ENCODE measurements around the gene CPA3. TPM values are rescaled to one million over a fixed set of nuclear protein-coding genes. Genes with fewer than 3 reads are reported as not detected.

Gene CPA3
- total and polyA plus RNA-seq, 2 experiments from 2014 or later: 0.68 to 1.1 TPM

GRCh38 chr3:148940983-148941382 is 75.9 kb downstream of the CPA3 start:
- TF ChIP-seq EZH2phosphoT487 (IDR thresholded peaks at IDR 0.05; ENCODE audit: low read depth, severe bottlenecking, unreplicated experiment) (no peak), EZH2 (IDR thresholded peaks at IDR 0.05; ENCODE audit: borderline replicate concordance) (no peak), CTCF (IDR thresholded peaks at IDR 0.05; ENCODE audit: poor library complexity) (no peak)
- 75% methylated on average over 3 of the region's 3 CpGs for WGBS (ENCODE audit: low lambda C conversion rate, missing lambda C conversion rate)
- no peak for DNase-seq (ENCODE audit: low spot score)
- Histone ChIP-seq H3K4me2 (no peak overlapping the region), H3K4me1 (ENCODE audit: insufficient read depth) (no peaks in the 10 kb centered on the region), H3K9me2 (replicated peaks; ENCODE audit: insufficient read depth) (no peaks in the 10 kb centered on the region), H3K79me2 (no peaks in the 10 kb centered on the region), H2AFZ (no peak overlapping the region), H4K20me1 (ENCODE audit: insufficient read depth, poor library complexity, severe bottlenecking) (no peaks in the 10 kb centered on the region), H3K9me3 (ENCODE audit: low read depth) (no peaks in the 10 kb centered on the region), H3K27me3 (no peaks in the 10 kb centered on the region), H3K36me3 (replicated peaks; ENCODE audit: insufficient read depth, low read depth) (no peaks in the 10 kb centered on the region), H3K4me3 (no peak overlapping the region), H3K27ac (no peak overlapping the region)

- Histone ChIP-seq H3K79me2 (no peaks in the 10 kb centered on the region), H3K4me1 (ENCODE audit: insufficient read depth) (no peaks in the 10 kb centered on the region), H3K4me2 (no peak overlapping the region), H3K27ac (no peak overlapping the region), H3K36me3 (replicated peaks; ENCODE audit: insufficient read depth, low read depth) (no peaks in the 10 kb centered on the region), H3K27me3 (no peaks in the 10 kb centered on the region), H3K9me2 (replicated peaks; ENCODE audit: insufficient read depth) (no peaks in the 10 kb centered on the region), H3K4me3 (no peak overlapping the region), H3K9me3 (ENCODE audit: low read depth) (no peaks in the 10 kb centered on the region), H2AFZ (no peak overlapping the region), H4K20me1 (ENCODE audit: insufficient read depth, poor library complexity, severe bottlenecking) (no peaks in the 10 kb centered on the region)
- peak; percentile 85 for DNase-seq (ENCODE audit: low spot score)
- WGBS (ENCODE audit: low lambda C conversion rate, missing lambda C conversion rate): 34% methylated on average over 2 of the region's 2 CpGs
- TF ChIP-seq CTCF (IDR thresholded peaks at IDR 0.05; ENCODE audit: poor library complexity) (peak; percentile 79), EZH2 (IDR thresholded peaks at IDR 0.05; ENCODE audit: borderline replicate concordance) (no peak)
Observed at GRCh38 chr3:148943506-148944205, 78.6 kb downstream of the CPA3 start.

GRCh38 chr3:148945116-148945515 is 80.0 kb downstream of the CPA3 start:
- no peak overlapping the region for H3K27ac ChIP-seq
- H2AFZ ChIP-seq: no peak overlapping the region
- 88% methylated on average over 2 of the region's 2 CpGs for WGBS (ENCODE audit: low lambda C conversion rate, missing lambda C conversion rate)
- no peaks in the 10 kb centered on the region for H3K36me3 ChIP-seq (replicated peaks; ENCODE audit: insufficient read depth, low read depth)
- H3K79me2 ChIP-seq: no peaks in the 10 kb centered on the region
- H3K27me3 ChIP-seq: no peaks in the 10 kb centered on the region
- TF ChIP-seq EZH2phosphoT487 (IDR thresholded peaks at IDR 0.05; ENCODE audit: low read depth, severe bottlenecking, unreplicated experiment) (no peak), CTCF (IDR thresholded peaks at IDR 0.05; ENCODE audit: poor library complexity) (no peak), EZH2 (IDR thresholded peaks at IDR 0.05; ENCODE audit: borderline replicate concordance) (no peak)
- no peaks in the 10 kb centered on the region for H3K9me3 ChIP-seq (ENCODE audit: low read depth)
- DNase-seq (ENCODE audit: low spot score): no peak
- no peak overlapping the region for H3K4me2 ChIP-seq
- H3K9me2 ChIP-seq (replicated peaks; ENCODE audit: insufficient read depth): no peaks in the 10 kb centered on the region
- no peak overlapping the region for H3K4me3 ChIP-seq
- H3K4me1 ChIP-seq (ENCODE audit: insufficient read depth): no peaks in the 10 kb centered on the region
- H4K20me1 ChIP-seq (ENCODE audit: insufficient read depth, poor library complexity, severe bottlenecking): no peaks in the 10 kb centered on the region

Other genes starting within 250 kb of the CPA3 start
- gene AGTR1, start 167.4 kb upstream of the CPA3 start, total RNA-seq: 8.0 and 11.2 TPM in 2 replicates
- 6.1 and 10.9 TPM in 2 replicates for gene AGTR1, start 167.4 kb upstream of the CPA3 start, polyA plus RNA-seq
- gene CPB1, start 37.5 kb upstream of the CPA3 start, total RNA-seq: not detected in 2 replicates
- gene CPB1, start 37.5 kb upstream of the CPA3 start, polyA plus RNA-seq: 0.73 TPM in 1 of 2 replicates, not detected in the other
- 50.3 and 51.8 TPM in 2 replicates for gene GYG1, start 126.2 kb downstream of the CPA3 start, total RNA-seq
- 26.2 and 27.5 TPM in 2 replicates for gene GYG1, start 126.2 kb downstream of the CPA3 start, polyA plus RNA-seq
- 21.5 and 29.4 TPM in 2 replicates for gene HLTF, start 221.2 kb downstream of the CPA3 start, total RNA-seq
- gene HLTF, start 221.2 kb downstream of the CPA3 start, polyA plus RNA-seq: 14.9 and 15.9 TPM in 2 replicates